Fibroblast of upper back skin (primary cell): Measurements from ENCODE around the gene NEK4.
"Not testable (repeated sequence)": the region's sequence is repeated elsewhere in the genome, so short reads cannot be mapped to it uniquely, and the experiment has no call there.

ENCODE experiments used
- DNase-seq: peaks from one replicate; pipeline ENCODE4 v3.0.0-alpha.2; 2013

The NEK4 gene

GRCh38 chr3:52695798-52696671 lies 74.7 kb downstream of the NEK4 start:
- DNase-seq = no peak

- no peak for DNase-seq
Measured at GRCh38 chr3:52694528-52695189, 76.1 kb downstream of the NEK4 start.

GRCh38 chr3:52693071-52693470 lies 77.7 kb downstream of the NEK4 start:
- no peak for DNase-seq

- DNase-seq = no peak
Measured at GRCh38 chr3:52690560-52690959, 80.2 kb downstream of the NEK4 start.

GRCh38 chr3:52689151-52689550 lies 81.6 kb downstream of the NEK4 start:
- DNase-seq = no peak

- no peak for DNase-seq
Measured at GRCh38 chr3:52688266-52688665, 82.5 kb downstream of the NEK4 start.

GRCh38 chr3:52685709-52686691 lies 84.7 kb downstream of the NEK4 start, which contains the start of the genes GNL3 and PBRM1:
Gene GNL3 (plus strand): TSS chr3:52686032. CDS start chr3:52686093, 61 bp downstream.
Gene PBRM1 (minus strand): TSS chr3:52685913.
- peak; percentile 94 for DNase-seq

- DNase-seq = peak; percentile 64
Measured at GRCh38 chr3:52685285-52685708, 85.4 kb downstream of the NEK4 start.

GRCh38 chr3:52684184-52684583 lies 86.6 kb downstream of the NEK4 start:
- no peak for DNase-seq

GRCh38 chr3:52683611-52684010 lies 87.1 kb downstream of the NEK4 start:
- DNase-seq = no peak

GRCh38 chr3:52682016-52682415 lies 88.7 kb downstream of the NEK4 start:
- peak; percentile 86 for DNase-seq

GRCh38 chr3:52681596-52681995 lies 89.1 kb downstream of the NEK4 start:
- no peak for DNase-seq

- DNase-seq = no peak
Measured at GRCh38 chr3:52679811-52680210, 90.9 kb downstream of the NEK4 start.

GRCh38 chr3:52679199-52679538 lies 91.6 kb downstream of the NEK4 start:
- peak; percentile 67 for DNase-seq

- DNase-seq = no peak
Measured at GRCh38 chr3:52678265-52679198, 92.2 kb downstream of the NEK4 start.

GRCh38 chr3:52676201-52676600 lies 94.5 kb downstream of the NEK4 start:
- not testable (repeated sequence) for DNase-seq

GRCh38 chr3:52671676-52672075 lies 99.1 kb downstream of the NEK4 start:
- no peak for DNase-seq

- DNase-seq = peak; percentile 100
Measured at GRCh38 chr3:52670621-52671521, 99.9 kb downstream of the NEK4 start.

- DNase-seq = no peak
Measured at GRCh38 chr3:52663098-52663497, 107.6 kb downstream of the NEK4 start.

GRCh38 chr3:52660046-52660445 lies 110.7 kb downstream of the NEK4 start:
- no peak for DNase-seq
